Measurements from ENCODE around the gene MICOS13.
A peak's percentile ranks its signal among the peaks of the same experiment; 100 is the strongest.

MICOS13 gene

DNA sequence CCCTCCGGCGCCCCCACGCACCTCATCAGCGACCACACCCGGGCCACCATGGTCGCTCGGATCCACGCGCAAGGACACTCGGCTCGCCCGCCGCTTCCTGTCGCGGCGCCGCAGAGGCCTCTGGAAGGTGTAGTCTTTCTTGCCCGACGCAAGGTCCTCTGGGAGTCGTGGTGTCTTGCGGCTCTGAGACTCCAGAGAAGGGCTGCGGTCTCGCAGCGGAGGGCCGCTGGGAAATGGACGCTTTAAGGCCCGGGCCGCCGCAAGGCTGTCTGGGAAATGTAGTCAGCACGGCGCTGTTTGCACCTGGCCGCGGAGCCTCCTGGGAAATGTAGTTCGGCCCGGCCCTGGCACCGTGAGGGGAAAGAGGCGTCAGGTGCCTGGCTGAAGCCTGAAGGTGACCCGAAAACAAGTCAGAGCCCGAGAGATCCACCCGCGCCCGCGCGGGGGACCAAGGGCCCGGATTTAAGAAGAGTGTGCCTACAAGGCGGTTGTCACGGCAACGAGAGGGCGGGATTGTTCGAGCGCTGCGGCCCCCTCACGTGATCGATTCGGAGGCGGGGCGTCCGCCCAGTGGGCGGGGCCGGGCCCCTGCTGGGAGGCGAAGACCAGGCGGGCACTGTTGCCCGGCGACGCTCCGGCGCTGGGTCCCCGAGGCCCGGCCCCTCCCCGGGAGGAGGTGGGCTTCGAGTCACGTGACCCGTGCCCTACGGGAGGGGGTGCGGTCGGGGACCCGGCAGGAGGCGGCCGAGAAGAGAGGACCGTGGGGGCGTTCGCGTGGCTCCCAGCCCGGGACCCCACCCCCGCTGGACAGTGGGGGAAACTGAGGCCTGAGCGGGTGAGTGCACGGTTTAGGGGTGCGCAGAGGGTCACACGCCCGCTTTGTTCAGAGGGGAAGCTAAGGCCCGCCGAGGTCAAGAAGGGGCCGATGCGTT, at the start of gene MICOS13, which contains the start of gene HSD11B1L:
Gene MICOS13, minus strand, starts transcription at position 80 of the 932 bp plus-strand sequence. Its CDS starts 30 bp downstream, at position 50.
Gene HSD11B1L, plus strand, starts transcription at position 591 of the 932 bp plus-strand sequence. CDS start 3,806 bp downstream, outside the sequence.
- peak within 1 kb of the TSS; percentile 97 for H3K4me3 ChIP-seq (ENCODE audit: low read depth, low read length)
- TF ChIP-seq, protein P1, sequence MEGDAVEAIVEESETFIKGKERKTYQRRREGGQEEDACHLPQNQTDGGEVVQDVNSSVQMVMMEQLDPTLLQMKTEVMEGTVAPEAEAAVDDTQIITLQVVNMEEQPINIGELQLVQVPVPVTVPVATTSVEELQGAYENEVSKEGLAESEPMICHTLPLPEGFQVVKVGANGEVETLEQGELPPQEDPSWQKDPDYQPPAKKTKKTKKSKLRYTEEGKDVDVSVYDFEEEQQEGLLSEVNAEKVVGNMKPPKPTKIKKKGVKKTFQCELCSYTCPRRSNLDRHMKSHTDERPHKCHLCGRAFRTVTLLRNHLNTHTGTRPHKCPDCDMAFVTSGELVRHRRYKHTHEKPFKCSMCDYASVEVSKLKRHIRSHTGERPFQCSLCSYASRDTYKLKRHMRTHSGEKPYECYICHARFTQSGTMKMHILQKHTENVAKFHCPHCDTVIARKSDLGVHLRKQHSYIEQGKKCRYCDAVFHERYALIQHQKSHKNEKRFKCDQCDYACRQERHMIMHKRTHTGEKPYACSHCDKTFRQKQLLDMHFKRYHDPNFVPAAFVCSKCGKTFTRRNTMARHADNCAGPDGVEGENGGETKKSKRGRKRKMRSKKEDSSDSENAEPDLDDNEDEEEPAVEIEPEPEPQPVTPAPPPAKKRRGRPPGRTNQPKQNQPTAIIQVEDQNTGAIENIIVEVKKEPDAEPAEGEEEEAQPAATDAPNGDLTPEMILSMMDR (IDR thresholded peaks at IDR 0.05; ENCODE audit: low read depth, low read length), result no peak

- H3K4me3 ChIP-seq (ENCODE audit: low read depth, low read length), result no peak overlapping the region
- TF ChIP-seq, protein P1 (IDR thresholded peaks at IDR 0.05; ENCODE audit: low read depth, low read length), result no peak
Observed at GRCh38 chr19:5727453-5728050, 47.2 kb upstream of the MICOS13 start.

DNA sequence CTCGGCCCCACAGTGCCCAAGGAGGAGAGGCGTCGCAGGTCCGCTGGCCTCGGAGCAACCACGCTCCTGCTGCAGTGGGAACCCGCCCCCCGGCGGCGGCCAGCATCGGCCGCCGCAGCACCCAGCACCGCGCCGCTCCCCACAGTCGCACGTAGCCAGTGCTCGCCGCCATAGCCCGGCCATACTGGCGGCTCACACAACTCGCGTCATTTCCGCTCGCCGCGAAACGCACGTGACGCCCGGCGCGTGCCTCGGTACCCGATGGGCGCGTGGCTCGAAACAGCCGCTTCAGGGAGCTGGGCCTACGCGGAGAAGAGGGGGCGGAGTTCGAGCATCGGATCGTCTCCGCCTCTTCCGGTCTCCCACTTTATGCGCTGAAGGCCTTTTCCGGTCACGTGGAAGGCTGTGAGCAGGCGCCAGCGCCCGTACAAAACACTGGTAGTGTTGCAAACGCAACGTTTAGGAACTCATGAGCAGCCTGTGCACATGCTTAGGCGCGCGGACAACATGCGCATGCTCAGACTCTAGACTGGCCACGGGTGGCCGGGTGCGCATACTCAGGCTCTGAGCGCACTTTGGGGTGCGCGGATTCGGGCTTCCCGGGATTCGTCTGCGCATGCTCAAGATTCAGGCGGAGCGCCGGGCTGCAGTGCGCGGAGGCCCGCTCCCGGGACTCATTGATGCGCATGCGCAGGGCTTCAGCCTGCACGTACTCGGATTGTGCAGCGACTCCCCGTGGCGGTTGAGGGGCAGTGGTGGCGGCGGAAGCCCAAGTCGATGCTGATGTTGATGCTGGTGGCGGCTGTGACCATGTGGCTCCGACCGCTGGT, 39.9 kb upstream of the MICOS13 start, which contains the start of the genes CATSPERD and LONP1:
Gene CATSPERD, plus strand, starts transcription at position 677 of the 830 bp plus-strand sequence. Its CDS starts 101 bp downstream, at position 778.
Gene LONP1, minus strand, starts transcription at position 186 of the 830 bp plus-strand sequence. Its CDS starts 14 bp downstream, at position 172.
- H3K4me3 ChIP-seq (ENCODE audit: low read depth, low read length), result peak within 1 kb of the TSS; percentile 97
- TF ChIP-seq, protein P1 (IDR thresholded peaks at IDR 0.05; ENCODE audit: low read depth, low read length), result peak; percentile 96

DNA sequence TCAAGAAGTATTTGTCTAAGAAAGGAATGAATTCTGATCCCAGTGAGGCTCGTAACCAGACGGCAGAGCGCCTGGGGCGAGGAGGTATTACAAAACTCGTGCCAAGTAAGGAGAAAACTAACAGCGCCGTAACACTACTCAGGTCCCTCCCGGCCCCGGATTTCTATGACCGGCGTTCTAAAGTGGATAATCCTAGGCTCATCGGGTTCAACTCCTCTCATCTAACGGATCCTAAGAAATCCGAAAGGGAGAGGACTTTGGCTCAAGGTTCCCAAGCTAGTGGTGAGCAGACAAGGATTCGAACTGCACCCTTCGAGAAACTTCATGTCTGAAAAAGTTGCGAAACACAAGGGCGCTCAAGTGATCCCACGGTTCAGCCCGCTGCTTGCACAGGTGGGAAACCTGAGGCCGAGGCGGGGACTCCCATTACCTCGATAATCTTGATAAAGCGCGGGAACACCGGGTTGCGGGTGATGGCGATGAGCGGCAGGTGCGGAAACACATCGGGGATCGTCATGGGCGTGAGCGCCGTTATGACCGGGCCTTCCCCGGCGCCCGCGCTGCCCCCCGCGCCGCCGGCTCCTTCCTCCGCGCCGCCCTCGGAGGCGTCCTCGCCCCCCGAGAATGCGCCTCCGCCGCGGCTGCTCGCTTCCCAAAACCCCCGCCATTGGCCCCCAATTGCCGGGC, 39.1 kb upstream of the MICOS13 start:
- TF ChIP-seq, protein P1 (IDR thresholded peaks at IDR 0.05; ENCODE audit: low read depth, low read length), result no peak
- peak overlapping the region; percentile 97 for H3K4me3 ChIP-seq (ENCODE audit: low read depth, low read length)

DNA sequence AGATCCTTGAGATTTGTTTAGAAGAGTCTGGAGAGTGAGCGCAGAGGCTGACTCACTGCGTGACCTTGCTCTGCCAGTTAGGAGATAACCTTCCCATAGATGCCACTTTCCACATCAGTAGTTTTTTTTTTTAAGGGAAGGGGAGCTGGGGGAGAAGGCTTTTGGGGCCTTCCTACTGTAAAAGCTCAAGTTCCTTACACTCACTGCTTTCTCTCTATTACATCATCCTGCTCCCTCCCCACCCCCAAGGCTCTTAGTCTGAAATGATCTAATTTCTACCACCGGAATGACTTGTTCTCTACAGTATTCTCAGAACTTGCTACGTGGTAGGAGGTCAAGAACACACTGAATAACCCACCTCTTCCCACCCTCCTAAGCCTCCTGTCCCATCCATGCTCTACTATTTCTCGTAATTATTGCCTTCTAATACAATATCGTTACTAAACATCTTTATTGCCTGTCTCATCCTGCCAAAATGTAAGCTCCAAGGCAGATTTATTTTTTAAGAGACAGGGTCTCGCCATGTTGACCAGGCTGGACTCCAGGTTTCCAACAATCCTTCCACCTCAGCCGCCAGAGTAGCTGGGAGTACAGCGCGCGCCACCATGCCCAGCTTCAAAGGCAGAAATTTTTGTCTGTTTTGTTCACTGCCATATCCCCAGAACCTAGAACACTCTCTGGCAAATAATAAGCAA, 38.4 kb upstream of the MICOS13 start:
- peak overlapping the region; percentile 97 for H3K4me3 ChIP-seq (ENCODE audit: low read depth, low read length)
- TF ChIP-seq, protein P1 (IDR thresholded peaks at IDR 0.05; ENCODE audit: low read depth, low read length), result no peak

DNA sequence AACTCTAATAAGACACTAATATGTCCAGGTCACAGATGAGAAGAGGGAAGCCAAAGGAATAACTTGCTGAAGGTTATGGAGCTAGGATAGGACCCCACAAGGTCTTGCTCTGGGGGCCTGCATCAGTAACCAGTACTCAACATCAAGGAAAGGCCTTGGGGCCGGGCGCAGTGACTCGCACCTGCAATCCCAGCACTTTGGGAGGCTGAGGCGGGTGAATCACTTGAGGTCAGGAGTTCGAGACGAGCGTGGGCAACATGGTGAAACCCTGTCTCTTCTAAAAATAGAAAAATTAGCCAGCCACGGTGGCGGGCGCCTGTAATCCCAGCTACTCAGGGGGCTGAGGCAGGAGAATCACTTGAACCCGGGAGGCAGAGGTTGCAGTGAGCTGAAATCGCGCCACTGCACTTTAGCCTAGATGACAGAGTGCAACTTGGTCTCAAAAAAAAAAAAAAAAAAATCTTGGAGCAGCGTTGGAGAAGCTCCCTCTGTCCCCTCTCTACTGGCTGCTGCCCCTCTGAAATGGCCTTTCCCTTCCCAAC, 37.8 kb upstream of the MICOS13 start:
- TF ChIP-seq, protein P1 (IDR thresholded peaks at IDR 0.05; ENCODE audit: low read depth, low read length), result no peak
- peak overlapping the region; percentile 97 for H3K4me3 ChIP-seq (ENCODE audit: low read depth, low read length)

Measured in WI38 (cell line).